ENCODE measurements around the gene PPARG.

Gene PPARG

DNA sequence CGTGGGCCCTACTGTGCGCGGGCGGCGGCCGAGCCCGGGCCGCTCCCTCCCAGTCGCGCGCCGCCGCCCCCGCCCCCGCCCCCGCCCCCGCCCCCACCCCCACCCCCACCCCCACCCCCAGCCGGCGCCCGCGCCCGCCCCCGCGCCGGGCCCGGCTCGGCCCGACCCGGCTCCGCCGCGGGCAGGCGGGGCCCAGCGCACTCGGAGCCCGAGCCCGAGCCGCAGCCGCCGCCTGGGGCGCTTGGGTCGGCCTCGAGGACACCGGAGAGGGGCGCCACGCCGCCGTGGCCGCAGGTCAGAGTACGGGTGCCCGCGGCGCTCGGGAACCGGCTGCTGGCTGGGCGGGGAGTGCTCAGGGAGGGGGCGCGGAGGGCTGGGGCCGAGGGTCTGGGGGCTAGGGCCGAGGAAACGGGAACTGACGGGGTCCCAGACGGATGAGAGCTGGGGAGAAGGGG lies 1.1 kb upstream of the PPARG start:
- no peak for DNase-seq
- H3K9ac ChIP-seq (ENCODE audit: low read depth, low read length) = no peak overlapping the region
- no peak overlapping the region for H3K27ac ChIP-seq (ENCODE audit: low read length)

DNA sequence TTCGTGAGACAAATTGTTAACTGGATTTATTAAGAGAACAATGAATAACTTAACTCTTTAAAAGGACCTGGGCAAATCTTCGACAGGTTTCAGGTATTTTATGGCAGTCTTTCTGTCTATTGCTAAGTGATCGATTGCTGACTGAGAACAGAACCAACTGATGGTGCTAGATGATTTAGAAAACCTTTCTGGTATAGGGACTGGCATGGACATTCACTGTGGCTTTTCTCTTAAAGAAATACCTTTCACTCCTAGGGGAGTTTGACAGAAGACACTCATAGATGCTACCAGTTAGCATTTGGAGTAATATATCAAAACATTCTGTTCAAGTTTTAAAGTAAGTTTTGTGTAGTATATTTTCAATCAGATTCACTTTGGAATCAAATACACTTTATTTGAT lies 654 bp downstream of the PPARG start:
- Histone ChIP-seq H4K20me1 (ENCODE audit: insufficient read depth, low read length) (no peaks in the 10 kb centered on the region), H3K36me3 (ENCODE audit: insufficient read depth, low read length) (no peaks in the 10 kb centered on the region), H3K4me1 (ENCODE audit: insufficient read depth, low read length) (no peaks in the 10 kb centered on the region), H3K27me3 (ENCODE audit: insufficient read depth, low read length, poor library complexity) (no peaks in the 10 kb centered on the region), H2AFZ (ENCODE audit: low read depth, low read length) (no peak overlapping the region), H3K79me2 (ENCODE audit: insufficient read depth, low read length) (no peaks in the 10 kb centered on the region), H3K9ac (ENCODE audit: low read depth, low read length) (no peak overlapping the region), H3K4me3 (ENCODE audit: low read depth in 1 of 2, low read length in 2 of 2) (no peak overlapping the region), H3K9me3 (ENCODE audit: insufficient read depth, low read length, severe bottlenecking) (no peaks in the 10 kb centered on the region), H3K27ac (ENCODE audit: low read length) (no peak overlapping the region), H3K4me2 (ENCODE audit: insufficient read depth, low read length) (no peak overlapping the region)
- ATAC-seq (ENCODE audit: insufficient read depth, low read depth) (no peak), DNase-seq (no peak)
- no peak for TF ChIP-seq EZH2 (IDR thresholded peaks at IDR 0.05; ENCODE audit: borderline replicate concordance, low read depth, low read length, severe bottlenecking)
- TF ChIP-seq, protein P1, sequence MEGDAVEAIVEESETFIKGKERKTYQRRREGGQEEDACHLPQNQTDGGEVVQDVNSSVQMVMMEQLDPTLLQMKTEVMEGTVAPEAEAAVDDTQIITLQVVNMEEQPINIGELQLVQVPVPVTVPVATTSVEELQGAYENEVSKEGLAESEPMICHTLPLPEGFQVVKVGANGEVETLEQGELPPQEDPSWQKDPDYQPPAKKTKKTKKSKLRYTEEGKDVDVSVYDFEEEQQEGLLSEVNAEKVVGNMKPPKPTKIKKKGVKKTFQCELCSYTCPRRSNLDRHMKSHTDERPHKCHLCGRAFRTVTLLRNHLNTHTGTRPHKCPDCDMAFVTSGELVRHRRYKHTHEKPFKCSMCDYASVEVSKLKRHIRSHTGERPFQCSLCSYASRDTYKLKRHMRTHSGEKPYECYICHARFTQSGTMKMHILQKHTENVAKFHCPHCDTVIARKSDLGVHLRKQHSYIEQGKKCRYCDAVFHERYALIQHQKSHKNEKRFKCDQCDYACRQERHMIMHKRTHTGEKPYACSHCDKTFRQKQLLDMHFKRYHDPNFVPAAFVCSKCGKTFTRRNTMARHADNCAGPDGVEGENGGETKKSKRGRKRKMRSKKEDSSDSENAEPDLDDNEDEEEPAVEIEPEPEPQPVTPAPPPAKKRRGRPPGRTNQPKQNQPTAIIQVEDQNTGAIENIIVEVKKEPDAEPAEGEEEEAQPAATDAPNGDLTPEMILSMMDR (IDR thresholded peaks at IDR 0.05; ENCODE audit: borderline replicate concordance, extremely low read depth, low read length, poor library complexity, severe bottlenecking) = no peak

More for the DNA sequence above, 1.1 kb upstream of the PPARG start:
- no peaks in the 10 kb centered on the region for H3K4me1 ChIP-seq (ENCODE audit: insufficient read depth, low read length)
- no peaks in the 10 kb centered on the region for H3K36me3 ChIP-seq (ENCODE audit: insufficient read depth, low read length)
- H3K4me3 ChIP-seq (ENCODE audit: low read depth in 1 of 2, low read length in 2 of 2) = no peak overlapping the region
- no peaks in the 10 kb centered on the region for H3K9me3 ChIP-seq (ENCODE audit: insufficient read depth, low read length, severe bottlenecking)
- no peak overlapping the region for H2AFZ ChIP-seq (ENCODE audit: low read depth, low read length)
- H3K27me3 ChIP-seq (ENCODE audit: insufficient read depth, low read length, poor library complexity) = no peaks in the 10 kb centered on the region
- no peaks in the 10 kb centered on the region for H4K20me1 ChIP-seq (ENCODE audit: insufficient read depth, low read length)
- H3K79me2 ChIP-seq (ENCODE audit: insufficient read depth, low read length) = no peaks in the 10 kb centered on the region
- H3K4me2 ChIP-seq (ENCODE audit: insufficient read depth, low read length) = no peak overlapping the region
- TF ChIP-seq, protein P1 (IDR thresholded peaks at IDR 0.05; ENCODE audit: borderline replicate concordance, extremely low read depth, low read length, poor library complexity, severe bottlenecking) = no peak
- no peak for TF ChIP-seq EZH2 (IDR thresholded peaks at IDR 0.05; ENCODE audit: borderline replicate concordance, low read depth, low read length, severe bottlenecking)
- no peak for ATAC-seq (ENCODE audit: insufficient read depth, low read depth)

DNA sequence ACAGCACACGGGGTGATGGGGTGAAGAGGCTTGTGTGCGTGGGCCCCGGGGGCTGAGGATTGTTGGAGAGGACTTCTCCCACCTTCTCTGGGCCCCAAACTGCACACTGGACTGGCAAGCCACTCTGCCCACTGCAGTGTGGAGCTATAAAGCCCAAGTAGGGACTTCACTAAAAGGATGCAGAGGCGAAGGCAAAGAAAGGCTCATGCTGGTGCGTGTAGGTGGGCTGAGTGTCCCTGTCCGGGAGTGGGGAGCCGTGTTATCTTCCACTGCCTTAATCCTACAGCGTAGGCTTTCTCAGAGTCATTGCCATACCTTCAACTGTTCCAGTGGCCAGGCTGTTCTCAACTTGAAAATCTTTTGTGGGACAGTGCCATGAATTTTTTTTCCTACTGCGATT lies 3.9 kb downstream of the PPARG start:
- Histone ChIP-seq H3K4me1 (ENCODE audit: insufficient read depth, low read length) (no peaks in the 10 kb centered on the region), H3K4me2 (ENCODE audit: insufficient read depth, low read length) (no peak overlapping the region), H4K20me1 (ENCODE audit: insufficient read depth, low read length) (no peaks in the 10 kb centered on the region), H3K79me2 (ENCODE audit: insufficient read depth, low read length) (no peaks in the 10 kb centered on the region), H3K9ac (ENCODE audit: low read depth, low read length) (no peak overlapping the region), H3K4me3 (ENCODE audit: low read depth in 1 of 2, low read length in 2 of 2) (no peak overlapping the region), H3K9me3 (ENCODE audit: insufficient read depth, low read length, severe bottlenecking) (no peaks in the 10 kb centered on the region), H3K27ac (ENCODE audit: low read length) (no peak overlapping the region), H2AFZ (ENCODE audit: low read depth, low read length) (0 out of 2 replicates have a peak overlapping the region, but pooled peaks have one; percentile 12), H3K36me3 (ENCODE audit: insufficient read depth, low read length) (no peaks in the 10 kb centered on the region), H3K27me3 (ENCODE audit: insufficient read depth, low read length, poor library complexity) (no peaks in the 10 kb centered on the region)
- TF ChIP-seq, protein P1 (IDR thresholded peaks at IDR 0.05; ENCODE audit: borderline replicate concordance, extremely low read depth, low read length, poor library complexity, severe bottlenecking) = no peak
- TF ChIP-seq EZH2 (IDR thresholded peaks at IDR 0.05; ENCODE audit: borderline replicate concordance, low read depth, low read length, severe bottlenecking) = no peak
- ATAC-seq (ENCODE audit: insufficient read depth, low read depth) (no peak), DNase-seq (no peak)
